Stimulated activated naive CD4-positive, alpha-beta T cell treated with Interleukin-2 at 50 U/mL for 16 hours (primary cell): Measurements from ENCODE around the gene PSG5.
"Not testable (repeated sequence)": the region's sequence is repeated elsewhere in the genome, so short reads cannot be mapped to it uniquely, and the experiment has no call there.

Experiments used
- DNase-seq: peaks from one replicate; lab custom pipeline; 2025; lab: John Stamatoyannopoulos, UW

The PSG5 gene

DNA sequence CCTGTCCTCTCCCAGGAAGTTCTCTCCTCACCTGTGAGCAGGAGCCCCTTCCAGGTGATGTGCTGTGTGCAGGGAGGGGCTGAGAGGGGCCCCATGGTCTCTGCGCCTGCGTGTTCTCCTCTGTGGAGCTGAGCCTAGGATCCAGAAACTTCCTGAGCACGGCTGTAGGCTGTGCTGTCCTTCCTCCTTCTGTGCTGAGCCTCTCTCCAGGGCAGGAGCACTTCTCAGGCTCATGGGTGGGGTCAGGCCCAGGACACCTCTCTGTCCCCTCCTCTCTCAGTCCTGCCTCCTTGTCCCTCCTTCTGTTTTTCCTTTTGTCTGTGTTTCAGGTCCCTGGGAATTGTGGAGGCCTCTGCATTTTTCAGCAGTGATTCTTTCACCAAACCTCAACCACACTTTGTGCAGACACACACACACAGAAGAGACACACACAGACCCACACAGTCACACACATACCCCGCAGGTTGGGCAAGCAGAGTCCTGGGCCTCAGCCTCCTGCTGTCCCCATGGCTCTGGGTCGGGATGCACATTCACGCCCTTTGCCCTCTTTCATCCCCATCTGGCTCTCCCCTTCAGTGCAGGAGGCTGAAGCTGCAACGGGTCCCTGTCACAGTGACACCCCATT is at the start of gene PSG5:
Gene PSG5 (minus strand): TSS at position 226 of the 625 bp plus-strand sequence. CDS start 131 bp downstream, at position 95.
- DNase-seq = not testable (repeated sequence)

DNA sequence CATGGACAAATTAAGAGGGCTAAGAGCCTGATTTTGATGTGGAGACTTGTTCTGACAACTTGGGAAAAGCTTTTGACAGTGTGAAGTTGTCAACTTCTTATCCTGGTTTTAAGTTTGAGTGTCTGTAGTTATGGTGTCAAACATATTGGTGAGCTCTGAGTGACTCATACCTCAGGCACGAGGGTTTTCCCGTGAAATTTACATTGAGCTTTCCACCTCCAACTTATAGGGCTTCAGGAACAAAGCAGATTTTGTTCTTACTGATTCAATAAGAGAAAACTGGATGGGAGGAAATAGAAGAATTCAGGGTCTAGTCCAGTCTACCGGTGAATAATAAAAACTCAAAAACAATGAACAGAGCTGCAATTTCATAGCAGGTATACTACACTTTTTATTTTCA is 49.4 kb upstream of the PSG5 start:
- not testable (repeated sequence) for DNase-seq

DNA sequence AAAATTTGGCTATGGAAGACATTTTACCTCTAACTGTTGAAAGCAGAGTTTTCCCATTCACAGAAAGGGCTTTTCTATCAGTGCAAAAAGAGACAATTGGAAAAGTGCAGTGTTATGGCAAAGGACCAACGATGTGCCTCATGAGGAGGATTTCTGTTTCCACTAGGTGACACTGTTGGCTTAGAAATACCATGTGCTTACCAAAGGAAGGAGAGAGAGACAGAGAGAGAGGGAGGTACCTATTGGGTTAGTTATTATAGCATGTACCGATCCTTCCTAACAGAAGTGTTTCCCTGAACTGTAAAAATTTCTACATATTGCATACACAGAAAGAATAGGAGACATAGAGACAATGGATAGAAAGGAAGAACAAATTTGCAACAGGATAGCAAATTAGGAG is 43.0 kb upstream of the PSG5 start:
- DNase-seq = no peak

DNA sequence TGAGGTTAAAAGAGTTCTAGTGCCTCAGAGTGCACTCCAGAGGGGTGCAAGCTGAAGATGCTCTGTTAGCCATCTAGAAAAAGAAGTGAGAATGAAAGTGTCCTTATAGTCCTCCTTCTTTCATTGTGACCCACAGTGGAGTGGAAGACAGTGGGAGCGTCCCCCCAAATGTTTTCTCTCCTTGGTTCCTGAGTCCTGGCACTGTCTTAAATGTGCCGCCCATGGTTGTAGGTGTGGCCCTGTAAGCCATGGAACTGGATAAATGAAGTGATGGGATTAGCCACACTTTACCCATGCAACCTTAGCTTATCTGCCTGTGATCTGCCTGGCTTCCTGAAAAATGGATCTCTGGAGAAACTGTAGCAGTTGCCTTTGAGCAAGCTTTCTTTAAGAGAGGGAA is 42.4 kb upstream of the PSG5 start:
- DNase-seq = not testable (repeated sequence)

DNA sequence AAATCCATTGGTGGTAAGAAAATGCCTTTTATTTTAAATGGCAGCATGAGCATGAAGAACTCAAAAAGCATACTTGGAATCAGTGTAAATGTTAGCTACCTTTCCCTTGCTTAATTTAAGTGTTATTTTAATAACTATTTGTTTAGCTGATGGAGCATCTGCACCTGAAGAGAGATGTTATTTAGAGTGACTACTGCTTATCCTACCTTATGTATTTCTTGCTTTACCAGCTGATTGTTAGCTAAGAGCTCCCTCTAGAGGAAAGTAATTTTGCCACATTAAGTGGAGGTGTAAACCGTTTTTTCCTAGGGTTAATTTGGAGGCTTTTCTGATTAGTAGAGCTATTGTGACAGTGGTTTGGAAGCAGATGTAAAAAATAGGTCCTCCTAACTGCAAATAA is 40.6 kb upstream of the PSG5 start:
- DNase-seq = not testable (repeated sequence)

DNA sequence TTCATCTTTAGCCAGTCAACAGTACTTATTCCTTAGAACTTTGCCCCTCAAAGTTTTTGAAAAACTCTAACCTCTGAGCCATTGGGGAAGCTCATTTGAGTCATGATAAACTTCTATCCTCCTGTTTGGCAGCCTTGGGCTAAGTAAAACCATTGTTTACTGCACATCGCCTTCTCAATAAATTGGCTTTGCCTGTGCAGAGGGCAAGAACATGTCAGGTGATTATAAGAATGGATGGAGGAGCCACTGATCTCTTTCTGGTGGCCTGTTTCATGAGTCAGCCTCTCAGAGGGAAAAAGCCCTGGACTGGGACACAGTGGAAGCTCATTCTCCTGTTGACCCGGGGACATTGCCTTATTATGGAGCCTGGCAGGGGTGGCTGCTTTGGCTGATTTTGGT is 38.5 kb upstream of the PSG5 start:
- no peak for DNase-seq

DNA sequence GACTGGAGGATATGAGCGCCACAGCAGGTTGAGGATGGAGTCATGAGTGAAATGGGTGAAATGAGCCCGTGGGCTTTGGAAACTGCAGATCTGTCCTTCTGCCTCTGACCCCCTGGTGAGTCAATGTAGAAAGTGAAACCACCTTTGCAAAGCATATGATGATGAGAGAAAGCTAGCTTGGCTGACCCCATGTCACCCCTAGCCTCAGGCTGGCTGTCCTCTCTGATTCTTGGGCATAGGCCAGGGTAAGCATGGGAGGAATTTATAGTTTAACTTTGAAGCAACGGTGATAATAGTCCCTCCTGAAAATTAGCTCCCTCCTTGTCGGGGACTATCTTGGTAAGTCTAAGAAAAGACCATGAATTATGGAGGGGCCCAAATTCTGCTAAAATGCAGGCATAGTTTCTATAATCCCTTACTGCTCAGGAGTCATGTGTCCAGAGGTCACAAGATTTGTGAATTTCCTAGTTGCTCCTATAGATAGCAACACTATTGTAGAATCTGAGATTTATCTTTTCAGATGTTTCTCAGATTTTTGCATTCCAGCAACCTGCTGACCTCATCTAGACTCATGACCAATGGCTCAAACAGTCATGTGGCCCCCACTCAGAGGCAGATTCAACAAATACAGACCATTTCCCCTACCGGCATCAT is 38.0 kb upstream of the PSG5 start:
- DNase-seq = not testable (repeated sequence)

DNA sequence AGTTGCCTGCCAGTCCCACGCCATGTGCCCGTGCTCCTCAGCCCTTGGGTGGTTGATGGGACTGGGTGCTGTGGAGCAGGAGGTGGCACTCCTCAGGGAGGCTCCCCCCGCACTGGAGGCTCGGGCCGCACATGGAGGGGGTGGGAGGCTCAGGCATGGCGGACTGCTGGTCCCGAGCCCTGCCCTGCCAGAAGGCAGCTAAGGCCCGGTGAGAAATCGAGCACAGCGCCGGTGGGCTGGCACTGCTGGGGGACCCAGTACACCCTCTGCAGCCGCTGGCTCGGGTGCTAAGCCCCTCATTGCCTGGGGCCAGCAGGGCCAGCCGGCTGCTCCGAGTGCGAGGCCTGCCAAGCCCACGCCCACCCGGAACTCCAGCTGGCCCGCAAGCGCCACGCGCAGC is 35.6 kb upstream of the PSG5 start:
- DNase-seq = not testable (repeated sequence)

DNA sequence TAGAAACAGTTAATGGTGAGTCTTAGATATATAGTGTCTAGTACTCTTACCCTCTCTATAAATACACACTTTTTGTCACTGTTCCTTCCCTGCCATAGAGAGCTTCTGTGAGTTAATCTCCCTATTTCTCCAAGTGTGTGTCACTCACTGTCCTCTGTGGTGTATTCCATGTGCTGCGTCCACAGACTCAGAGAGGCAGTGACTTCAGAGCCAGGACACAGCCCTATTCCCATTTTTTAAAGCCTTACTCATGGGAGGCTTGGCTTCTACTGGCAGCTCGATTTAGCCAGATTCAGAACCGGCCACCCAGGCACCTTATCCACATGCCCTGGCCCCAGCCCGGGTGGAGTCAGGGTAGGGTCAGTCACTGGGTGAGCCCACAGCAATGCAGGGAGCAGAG is 32.8 kb upstream of the PSG5 start:
- not testable (repeated sequence) for DNase-seq

DNA sequence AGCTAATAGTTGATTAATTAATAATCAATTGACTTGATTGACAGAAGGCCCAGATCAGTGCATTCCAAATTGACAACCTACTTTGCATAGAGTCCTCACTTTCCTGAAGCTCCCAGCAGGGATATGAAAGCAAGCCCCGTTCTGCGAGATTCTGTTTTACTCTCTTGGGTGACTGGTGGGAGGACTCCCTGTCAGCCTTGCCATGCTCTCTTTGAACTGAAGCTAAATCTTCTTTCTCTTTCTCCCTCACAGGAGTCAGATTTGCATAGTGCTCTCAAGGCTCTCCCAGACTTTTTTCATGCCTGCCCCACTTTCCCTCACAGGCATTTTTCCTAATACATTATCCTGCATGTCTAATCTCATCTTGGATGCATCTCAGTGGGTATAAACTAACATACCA is 29.5 kb upstream of the PSG5 start:
- DNase-seq = not testable (repeated sequence)

DNA sequence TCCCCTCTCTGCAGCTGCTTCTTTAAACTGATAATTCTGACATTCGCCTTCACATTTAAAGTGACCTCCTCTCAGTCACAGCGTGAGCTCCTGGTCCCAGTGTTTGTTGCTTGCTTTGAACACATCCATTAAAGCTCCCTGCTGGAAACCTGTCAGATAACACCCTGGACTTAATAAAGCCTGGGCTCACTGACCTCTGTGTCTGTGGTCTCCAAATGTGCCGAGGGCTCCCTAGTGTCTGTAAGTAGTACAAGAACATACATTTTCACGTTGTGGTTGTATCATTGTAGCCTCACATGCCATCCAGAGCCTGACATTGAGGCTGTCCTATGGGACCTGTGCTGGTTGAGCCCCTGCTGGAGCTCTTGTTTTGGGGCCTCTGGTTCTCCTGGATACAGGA is 21.7 kb upstream of the PSG5 start:
- DNase-seq = no peak

DNA sequence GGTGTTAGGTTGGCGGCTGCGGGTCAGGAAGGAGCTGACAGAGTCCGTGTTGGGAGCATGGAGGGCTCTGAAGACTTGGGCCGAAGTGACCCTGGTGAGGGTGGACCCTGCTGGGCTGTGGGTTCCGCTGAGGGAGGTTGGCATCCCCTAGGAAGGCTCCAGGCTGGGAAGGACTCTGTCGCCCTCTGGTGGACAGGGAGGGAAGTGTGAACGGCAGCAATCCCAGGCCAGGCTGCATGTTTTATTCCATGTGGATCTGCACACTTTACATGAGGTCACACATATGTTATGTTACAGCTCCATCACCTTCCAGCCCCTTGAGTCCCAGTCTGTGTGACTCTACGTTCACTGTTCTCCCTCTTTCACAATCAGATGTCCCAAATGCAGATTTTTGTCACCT is 20.8 kb upstream of the PSG5 start:
- not testable (repeated sequence) for DNase-seq

DNA sequence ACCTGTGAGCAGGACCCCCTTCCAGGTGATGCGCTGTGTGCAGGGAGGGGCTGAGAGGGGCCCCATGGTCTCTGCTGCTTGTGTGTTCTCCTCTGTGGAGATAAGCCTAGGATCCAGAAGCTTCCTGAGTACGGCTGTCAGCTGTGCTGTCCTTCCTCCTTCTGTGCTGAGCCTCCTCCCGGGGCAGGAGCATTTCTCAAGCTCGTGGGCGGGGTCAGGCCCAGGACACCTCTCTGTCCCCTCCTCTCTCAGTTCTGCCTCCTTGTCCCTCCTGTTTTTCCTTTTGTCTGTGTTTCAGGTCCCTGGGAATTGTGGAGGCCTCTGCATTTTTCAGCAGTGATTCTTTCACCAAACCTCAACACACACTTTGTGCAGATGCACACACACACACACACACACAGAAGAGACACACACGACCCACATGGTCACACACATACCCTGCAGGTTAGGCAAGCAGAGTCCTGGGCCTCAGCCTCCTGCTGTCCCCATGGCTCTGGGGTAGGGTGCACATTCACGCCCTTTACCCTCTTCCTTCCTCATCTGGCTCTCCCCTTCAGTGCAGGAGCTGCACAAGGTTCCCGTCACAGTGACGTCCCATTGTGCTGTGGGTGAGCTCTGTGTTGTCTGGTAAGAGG is 19.3 kb upstream of the PSG5 start, which contains the start of gene PSG4:
Gene PSG4 (minus strand): TSS at position 168 of the 635 bp plus-strand sequence. CDS start 102 bp downstream, at position 66.
- not testable (repeated sequence) for DNase-seq

DNA sequence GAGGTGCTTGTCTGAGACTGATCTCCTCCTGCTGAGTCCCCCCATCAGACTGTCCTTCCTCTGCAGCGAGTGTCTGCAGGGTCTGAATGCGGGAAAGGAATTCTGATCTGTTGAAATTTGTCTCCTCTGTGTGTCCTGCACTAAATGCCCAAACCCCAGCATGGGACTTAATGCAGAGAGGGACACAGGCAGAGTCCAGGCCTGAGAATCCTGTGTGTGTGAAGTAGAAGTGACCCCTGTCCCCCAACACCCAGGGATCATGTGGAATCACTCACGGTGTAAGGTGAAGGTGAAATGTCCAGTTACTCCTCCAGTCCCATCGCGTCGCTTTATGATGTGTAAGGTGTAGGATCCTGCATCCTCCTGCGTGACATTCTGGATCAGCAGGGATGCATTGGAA is 17.3 kb upstream of the PSG5 start:
- DNase-seq = not testable (repeated sequence)

DNA sequence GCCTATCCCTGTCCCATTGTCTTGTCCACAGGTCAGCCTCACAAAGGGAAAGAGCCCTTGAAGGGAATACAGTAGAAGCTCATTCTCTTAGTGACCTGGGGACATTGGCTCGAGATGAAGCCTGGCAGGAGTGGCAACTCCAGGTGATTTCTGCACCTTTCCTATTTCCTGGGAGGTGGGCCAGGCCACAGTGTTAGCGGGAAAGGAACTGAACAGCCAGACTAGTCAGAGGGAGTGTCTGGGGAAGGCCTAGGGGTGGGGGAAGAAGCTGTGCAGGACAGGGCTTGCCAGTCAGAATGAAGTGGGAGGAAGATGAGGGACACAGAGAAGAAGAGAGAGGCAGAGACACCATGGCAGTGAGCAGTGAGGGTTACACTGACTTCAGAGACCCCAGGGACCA is 15.6 kb upstream of the PSG5 start:
- DNase-seq = not testable (repeated sequence)

DNA sequence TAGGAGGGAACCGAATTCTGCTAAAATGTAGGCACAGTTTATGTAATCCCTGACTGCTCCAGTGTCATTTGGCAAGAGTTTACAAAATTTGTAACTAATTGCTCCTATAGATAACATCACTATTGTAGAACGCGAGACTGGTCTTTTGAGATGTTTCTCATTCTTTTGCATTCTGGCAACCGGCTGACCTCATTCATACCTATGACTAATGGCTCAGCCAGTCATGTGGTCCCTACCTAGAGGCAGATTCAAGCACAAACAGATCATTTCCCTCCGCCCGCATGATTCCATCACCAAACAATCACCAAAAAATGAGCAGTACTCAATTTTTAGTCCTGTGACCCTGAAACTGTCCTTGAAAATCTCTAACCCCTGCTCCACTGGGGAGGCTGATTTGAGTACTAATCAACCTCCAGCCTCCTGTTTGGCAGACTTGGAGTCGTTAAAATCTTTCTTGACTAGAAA is 15.0 kb upstream of the PSG5 start:
- not testable (repeated sequence) for DNase-seq

DNA sequence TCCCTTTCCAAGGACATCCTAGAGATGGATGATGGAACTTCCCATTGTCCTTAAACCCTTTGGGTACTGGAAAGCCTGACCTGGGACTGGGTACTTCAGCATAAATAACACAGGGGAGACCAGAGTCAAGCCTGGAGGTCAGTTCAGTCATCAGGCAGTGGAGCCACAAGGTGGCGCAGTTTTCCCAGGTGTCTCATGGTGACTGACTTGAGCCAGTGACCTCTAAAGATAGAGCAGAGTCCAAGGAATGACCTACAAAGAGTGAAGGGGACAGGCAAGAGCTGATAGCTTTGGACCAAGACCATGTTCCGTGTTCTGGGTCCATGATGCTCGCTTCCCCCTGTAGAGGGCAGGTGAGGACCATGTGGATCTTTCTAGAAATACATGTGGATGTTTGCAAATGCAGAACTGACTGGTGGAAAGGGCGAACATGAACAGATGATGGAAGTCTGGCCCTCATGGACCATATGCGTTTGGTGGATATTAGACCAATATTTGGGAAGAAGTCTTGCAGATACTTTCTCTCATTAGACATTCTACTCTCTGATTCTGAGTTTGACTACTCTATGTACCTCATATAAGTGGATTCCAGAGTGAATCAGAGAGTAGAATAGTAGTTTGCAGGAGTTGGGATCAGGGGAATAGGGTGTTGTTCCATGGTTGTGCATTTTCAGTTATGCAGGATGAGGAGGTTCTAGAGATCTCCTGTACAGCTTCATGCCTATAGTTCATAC is 12.5 kb upstream of the PSG5 start:
- not testable (repeated sequence) for DNase-seq

DNA sequence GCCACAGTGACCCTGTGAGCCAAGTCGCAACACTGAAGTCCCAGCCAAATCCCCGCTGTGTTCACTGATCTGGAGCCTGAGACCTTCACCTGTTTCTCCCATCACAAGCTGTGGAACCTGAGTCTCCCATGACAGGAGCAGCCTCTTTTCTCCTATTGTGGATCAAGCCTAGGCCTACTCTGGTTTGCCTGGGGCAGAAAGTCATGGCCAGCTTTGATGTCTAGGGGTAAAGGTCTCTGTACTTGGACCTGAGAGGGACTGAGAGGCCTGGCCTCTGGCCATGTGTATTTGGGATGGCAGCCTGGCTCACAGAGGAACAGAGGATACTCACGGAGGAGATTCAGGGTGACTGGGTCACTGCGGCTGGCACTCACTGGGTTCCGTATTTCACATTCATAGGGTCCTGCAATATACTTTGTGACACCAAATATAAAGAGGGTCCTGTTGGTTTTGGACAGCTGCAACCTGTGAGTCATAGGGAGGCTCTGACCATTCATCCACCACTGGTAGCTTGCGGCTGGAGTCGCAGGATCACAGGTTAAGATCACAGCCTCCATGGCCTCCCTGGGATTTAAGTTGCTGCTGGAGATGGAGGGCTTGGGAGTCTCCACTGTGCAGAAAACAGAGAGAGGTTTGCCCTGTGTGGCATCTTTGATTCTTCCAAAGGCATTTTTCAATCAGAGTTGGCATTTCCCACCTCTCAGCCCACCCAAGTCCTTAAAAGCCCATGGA is 11.5 kb upstream of the PSG5 start:
- not testable (repeated sequence) for DNase-seq

DNA sequence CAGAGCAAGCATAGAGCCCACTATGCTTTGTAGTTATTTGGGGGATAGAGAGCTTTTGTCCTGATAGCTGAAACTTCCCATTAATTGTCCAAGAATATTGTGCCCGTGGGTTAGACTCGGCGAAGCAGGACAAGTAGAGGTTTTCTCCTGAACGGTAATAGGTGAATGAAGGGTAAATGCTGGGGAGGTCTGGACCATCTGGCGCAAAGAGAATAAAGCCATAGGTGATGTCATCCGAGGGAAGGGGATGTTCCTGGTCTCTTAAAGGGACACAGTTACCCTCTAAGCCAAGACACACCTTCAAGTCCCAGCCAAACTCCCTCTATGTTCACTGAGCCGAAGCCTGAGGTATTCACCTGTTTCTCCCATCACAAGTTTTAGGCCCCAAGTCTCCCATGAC is 8.1 kb upstream of the PSG5 start:
- DNase-seq = not testable (repeated sequence)

DNA sequence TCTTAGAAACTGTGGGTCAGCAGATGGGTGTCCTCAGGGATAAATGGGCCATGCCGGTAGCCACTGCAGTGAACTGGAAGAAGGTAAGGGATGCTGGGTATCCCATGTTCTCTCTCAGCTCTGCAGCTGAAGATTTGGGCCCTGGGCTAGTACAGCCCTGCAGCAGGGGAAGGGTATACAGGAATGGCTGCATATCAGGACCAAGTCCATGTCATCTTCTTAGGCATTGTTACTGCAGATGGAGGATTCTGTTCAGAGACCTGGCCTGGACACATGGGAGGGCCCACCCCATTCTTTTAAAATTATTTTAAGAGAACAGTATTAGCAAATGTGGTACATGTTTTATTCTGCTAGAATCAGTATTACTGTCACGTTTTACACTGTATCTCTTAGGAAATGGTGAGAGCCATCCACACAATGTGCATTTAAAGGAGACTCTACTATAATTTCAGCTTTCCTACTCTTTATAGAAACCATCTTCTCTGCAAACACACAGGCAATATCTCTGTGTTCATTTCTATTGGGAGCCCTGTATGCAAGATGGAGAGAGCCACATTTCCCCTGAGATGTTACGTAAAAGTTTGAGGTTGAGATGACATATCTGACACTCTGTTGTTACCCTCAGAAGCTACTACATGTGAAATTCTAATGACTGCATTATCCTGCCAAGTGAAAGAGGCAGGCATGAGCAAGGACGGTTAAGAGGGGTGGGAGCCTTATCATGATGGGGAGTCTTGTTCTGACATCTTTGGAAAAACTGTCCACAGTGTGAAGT is 6.2 kb upstream of the PSG5 start:
- not testable (repeated sequence) for DNase-seq

DNA sequence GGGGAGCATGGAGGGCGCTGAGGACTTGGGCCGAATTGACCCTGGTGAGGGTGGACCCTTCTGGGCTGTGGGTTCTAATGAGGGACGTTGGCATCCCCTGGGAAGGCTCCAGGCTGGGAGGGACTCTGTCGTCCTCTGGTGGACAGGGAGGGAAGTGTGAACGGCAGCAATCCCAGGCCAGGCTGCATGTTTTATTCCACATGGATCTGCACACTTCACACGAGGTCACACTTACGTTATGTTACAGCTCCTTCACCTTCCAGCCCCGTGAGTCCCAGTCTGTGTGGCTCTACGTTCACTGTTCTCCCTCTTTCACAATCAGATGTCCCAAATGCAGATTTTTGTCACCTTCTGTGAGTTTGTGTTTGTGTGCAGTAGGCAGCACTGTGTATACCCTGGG is 1.8 kb upstream of the PSG5 start:
- DNase-seq = not testable (repeated sequence)
